Esophagus squamous epithelium (tissue), 5 donors: Measurements from ENCODE around the gene S100A1. TPM values are rescaled to one million over a fixed set of nuclear protein-coding genes. Genes with fewer than 3 reads are reported as not detected.

Experiments
- DNase-seq: peaks from one replicate; lab custom pipeline; 2025; lab: John Stamatoyannopoulos, UW
- H3K27ac ChIP-seq, 4 donors: fragments of 200-600 bp; sonication (generic); one replicate each; pipeline ENCODE4 v1.5.1; 2016 to 2019; ENCODE audit warnings: mild to moderate bottlenecking in 1 of 4
- H3K27me3 ChIP-seq, 4 donors: fragments of 200-600 bp; sonication (generic); 1 replicate in 3 of 4; 2 replicates in 1 of 4; pipeline versions ENCODE4 v1.5.1 to v1.6.0; 2017 to 2021; ENCODE audit warnings: antibody characterized with exemption in 1 of 4
- H3K36me3 ChIP-seq, 3 donors: fragments of 200-600 bp; sonication (generic); one replicate each; pipeline ENCODE4 v1.5.1; 2016 to 2019
- H3K4me1 ChIP-seq, 3 donors: fragments of 200-600 bp; sonication (generic); one replicate each; pipeline ENCODE4 v1.5.1; 2017 to 2019
- H3K4me3 ChIP-seq, 4 donors: fragments of 200-600 bp; sonication (generic); 1 replicate in 3 of 4; 2 replicates in 1 of 4; pipeline ENCODE4 v1.5.1; 2016 to 2019; ENCODE audit warnings: mild to moderate bottlenecking in 2 of 4, moderate library complexity in 1 of 4
- H3K9me3 ChIP-seq, 3 donors: fragments of 200-600 bp; sonication (generic); one replicate each; pipeline ENCODE4 v1.5.1; 2016 to 2019
- POLR2A ChIP-seq, 4 donors: fragments of 450-650 bp; IDR thresholded peaks; one replicate each; pipeline ENCODE4 v1.6.1; 2017; ENCODE audit warnings: antibody characterized with exemption in 4 of 4, mild to moderate bottlenecking in 4 of 4, moderate library complexity in 3 of 4
- WGBS, 2 donors: methylation state at CpG; one replicate each; pipeline ENCODE4 v1.1.5; 2018; 5-methylcytosine and 5-hydroxymethylcytosine counted together
- intact Hi-C: fragments of 100-400 bp; cut with DNase I; formaldehyde crosslinking; loops from one replicate; pipeline ENCODE4 v1.15.0; 2022
- total RNA-seq, 4 donors: library from RNA; depleted of rRNA; stranded (reverse); fragments of >200 nt; gene quantifications; one replicate each; pipeline ENCODE4 v1.1.0, GENCODE V29; 2016
- TF ChIP-seq, protein P1 (sequence below), 6 experiments: fragments of 450-650 bp in 4 of 6; fragments of 200-600 bp in 2 of 6; sonication (generic) in 2 of 6; IDR thresholded peaks; one replicate each; pipeline ENCODE4 v1.5.1; 2016 to 2019; ENCODE audit warnings: antibody characterized with exemption in 6 of 6, mild to moderate bottlenecking in 4 of 6, moderate library complexity in 4 of 6
- donor health status: DM: yes; HTN: yes; CAD: no.

Gene S100A1
- total RNA-seq, 4 donors from 2014 or later, result 1.8 TPM; not detected in 3

DNA sequence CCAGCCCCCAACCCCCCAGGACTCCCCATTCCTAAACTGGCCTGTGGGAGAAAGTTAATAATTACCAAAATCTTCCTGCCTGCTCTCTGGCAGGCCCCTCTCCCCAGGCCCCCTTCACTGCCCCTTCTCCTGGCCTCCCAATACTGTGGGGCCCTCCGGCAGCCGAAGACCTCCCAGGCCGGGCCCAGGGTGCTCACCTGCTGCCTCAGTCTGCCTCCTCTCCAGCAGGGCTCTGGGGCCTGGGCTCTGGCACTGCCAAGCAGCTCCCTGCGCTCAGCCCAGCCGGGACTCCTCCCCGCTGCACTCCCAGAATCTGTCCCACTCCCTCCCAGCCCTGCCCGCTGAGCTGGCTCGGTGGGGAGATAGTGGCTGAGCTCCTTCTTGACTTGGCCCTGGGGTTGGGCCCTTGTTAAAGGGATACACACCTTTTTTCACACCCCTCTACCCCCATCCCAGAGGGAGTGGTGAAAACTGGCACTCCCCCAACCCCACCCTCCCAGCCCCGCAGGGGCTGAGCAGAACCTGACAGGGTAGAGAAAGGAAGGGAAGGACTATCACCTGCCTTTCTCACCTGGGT is 15.4 kb upstream of the S100A1 start, which contains the start of gene S100A16:
Gene S100A16 (minus strand): TSS at position 383 of the 577 bp plus-strand sequence. CDS start 4,986 bp downstream, outside the sequence.
- WGBS, 2 donors, result 8% methylated on average over 4 of the region's 9 CpGs; no CpG with 5 or more reads in 1 of the 2 donors
- no peak for DNase-seq
- Histone ChIP-seq H3K27me3 (no peaks in the 10 kb centered on the region), H3K4me1 (peaks cover 26 to 89% (median 50%) of the 10 kb centered on the region in 3 donors), H3K27ac (peak within 1 kb of the TSS; percentile 92 to 96 (median 94)), H3K4me3 (peak within 1 kb of the TSS; percentile 54 to 76 (median 66)), H3K36me3 (peaks cover 0 to 4% (median 1%) of the 10 kb centered on the region in 3 donors), H3K9me3 (no peaks in the 10 kb centered on the region)
- TF ChIP-seq, protein P1, sequence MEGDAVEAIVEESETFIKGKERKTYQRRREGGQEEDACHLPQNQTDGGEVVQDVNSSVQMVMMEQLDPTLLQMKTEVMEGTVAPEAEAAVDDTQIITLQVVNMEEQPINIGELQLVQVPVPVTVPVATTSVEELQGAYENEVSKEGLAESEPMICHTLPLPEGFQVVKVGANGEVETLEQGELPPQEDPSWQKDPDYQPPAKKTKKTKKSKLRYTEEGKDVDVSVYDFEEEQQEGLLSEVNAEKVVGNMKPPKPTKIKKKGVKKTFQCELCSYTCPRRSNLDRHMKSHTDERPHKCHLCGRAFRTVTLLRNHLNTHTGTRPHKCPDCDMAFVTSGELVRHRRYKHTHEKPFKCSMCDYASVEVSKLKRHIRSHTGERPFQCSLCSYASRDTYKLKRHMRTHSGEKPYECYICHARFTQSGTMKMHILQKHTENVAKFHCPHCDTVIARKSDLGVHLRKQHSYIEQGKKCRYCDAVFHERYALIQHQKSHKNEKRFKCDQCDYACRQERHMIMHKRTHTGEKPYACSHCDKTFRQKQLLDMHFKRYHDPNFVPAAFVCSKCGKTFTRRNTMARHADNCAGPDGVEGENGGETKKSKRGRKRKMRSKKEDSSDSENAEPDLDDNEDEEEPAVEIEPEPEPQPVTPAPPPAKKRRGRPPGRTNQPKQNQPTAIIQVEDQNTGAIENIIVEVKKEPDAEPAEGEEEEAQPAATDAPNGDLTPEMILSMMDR (IDR thresholded peaks at IDR 0.05), result no peak
- TF ChIP-seq POLR2A (IDR thresholded peaks at IDR 0.05), result peak in 3 of 4 donors; percentile 89 to 90 (median 89)
- intact Hi-C loops, result loop anchor here (5.0 kb wide), 1 partner anchor 36 kb away; no protein-coding TSS in a partner anchor

DNA sequence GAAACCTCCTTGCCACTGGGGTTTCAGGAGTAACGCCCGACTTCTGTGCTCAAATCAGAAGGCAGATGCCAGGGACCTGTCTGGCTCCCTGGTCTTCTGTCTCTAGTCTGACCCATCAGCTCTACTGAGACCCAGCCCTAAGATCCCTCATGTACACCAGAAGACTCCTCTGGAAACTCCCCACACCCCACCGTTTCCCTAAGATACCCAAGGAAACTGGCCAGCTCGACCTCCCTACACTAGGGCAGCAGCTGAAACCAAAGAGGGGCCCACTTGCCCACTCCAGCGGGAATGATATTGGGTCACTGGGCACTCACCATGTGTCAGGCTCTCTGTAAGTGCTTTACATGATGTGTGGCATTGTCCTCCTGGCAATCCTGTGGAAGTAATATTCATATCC is 14.8 kb upstream of the S100A1 start:
- Histone ChIP-seq H3K4me3 (peak overlapping the region; percentile 54 to 76 (median 66)), H3K4me1 (peaks cover 26 to 89% (median 49%) of the 10 kb centered on the region in 3 donors), H3K27me3 (no peaks in the 10 kb centered on the region), H3K36me3 (no peaks in the 10 kb centered on the region), H3K9me3 (no peaks in the 10 kb centered on the region), H3K27ac (peak overlapping the region; percentile 92 to 96 (median 94))
- TF ChIP-seq POLR2A (IDR thresholded peaks at IDR 0.05), result no peak
- TF ChIP-seq, protein P1 (IDR thresholded peaks at IDR 0.05), result no peak
- no peak for DNase-seq
- WGBS, 2 donors, result 53 to 57% methylated on average over 2 to 3 of the region's 5 CpGs
- intact Hi-C loops, result loop anchor here (5.0 kb wide), 1 partner anchor 36 kb away; no protein-coding TSS in a partner anchor

DNA sequence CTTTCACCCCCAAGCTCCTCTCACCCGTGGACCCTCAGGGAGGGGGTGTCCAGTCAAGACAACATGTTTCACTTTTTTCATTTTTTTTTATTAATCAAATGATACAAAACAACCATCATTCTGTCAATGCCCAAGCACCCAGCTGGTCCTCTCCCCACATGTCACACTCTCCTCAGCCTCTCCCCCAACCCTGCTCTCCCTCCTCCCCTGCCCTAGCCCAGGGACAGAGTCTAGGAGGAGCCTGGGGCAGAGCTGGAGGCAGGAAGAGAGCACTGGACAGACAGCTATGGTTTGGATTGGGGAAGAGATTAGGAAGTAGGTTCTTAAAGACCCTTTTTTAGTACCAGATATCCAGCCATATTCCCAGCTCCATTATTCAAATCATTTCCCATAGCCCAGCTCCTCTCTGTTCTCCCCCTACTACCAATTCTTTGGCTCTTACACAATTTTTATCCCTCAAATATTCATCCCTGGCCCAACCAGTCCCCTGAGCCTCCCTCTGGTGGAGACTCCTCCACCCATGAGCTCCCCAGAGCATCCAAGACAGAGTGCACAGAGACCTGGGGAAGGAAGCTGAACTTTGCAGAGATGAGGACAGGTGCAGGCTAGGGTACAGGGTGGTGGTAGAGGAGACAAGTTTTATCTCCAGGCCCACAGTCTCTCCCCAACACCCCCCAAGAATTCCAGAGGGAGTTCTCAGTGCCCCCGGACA is 13.9 kb upstream of the S100A1 start:
- H3K27ac ChIP-seq, result peak overlapping the region; percentile 92 to 96 (median 94)
- 47 to 54% methylated on average over 1 to 2 of the region's 2 CpGs for WGBS, 2 donors
- H3K27me3 ChIP-seq, result no peaks in the 10 kb centered on the region
- peaks cover 21 to 89% (median 41%) of the 10 kb centered on the region in 3 donors for H3K4me1 ChIP-seq
- H3K4me3 ChIP-seq, result peak overlapping the region; percentile 54 to 76 (median 66)
- peaks cover 0 to 8% (median 0%) of the 10 kb centered on the region in 3 donors for H3K36me3 ChIP-seq
- no peaks in the 10 kb centered on the region for H3K9me3 ChIP-seq
- no peak for DNase-seq
- no peak for TF ChIP-seq POLR2A (IDR thresholded peaks at IDR 0.05)
- TF ChIP-seq, protein P1 (IDR thresholded peaks at IDR 0.05), result peak in 1 of 6 experiments; percentile 10
- intact Hi-C loops, result loop anchor here (5.0 kb wide), 1 partner anchor 37 kb away; no protein-coding TSS in a partner anchor

DNA sequence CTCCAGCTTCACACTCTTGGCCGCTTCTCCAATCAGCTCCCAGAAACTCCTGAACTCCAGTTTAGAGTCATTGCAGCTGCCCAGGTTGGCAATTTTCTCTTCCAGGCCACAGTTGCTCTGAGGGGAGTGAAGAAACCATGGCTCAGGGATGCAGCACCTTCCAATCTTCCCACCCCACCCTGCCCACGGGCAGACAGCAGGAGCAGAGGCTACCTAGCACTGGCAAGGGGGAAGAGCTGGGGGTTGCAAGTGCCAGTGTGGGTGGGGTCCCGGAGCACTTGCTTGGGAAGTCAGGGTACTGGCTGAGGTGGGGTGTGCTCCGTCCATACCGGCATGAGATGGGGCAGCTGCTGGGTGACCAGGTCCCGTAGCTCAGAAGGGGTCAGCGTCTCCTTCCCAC is 13.3 kb upstream of the S100A1 start:
- TF ChIP-seq POLR2A (IDR thresholded peaks at IDR 0.05), result no peak
- TF ChIP-seq, protein P1 (IDR thresholded peaks at IDR 0.05), result no peak
- H3K27ac ChIP-seq, result peak overlapping the region; percentile 92 to 96 (median 94)
- 40 to 63% methylated on average over 1 of the region's 7 CpGs for WGBS, 2 donors
- H3K27me3 ChIP-seq, result no peaks in the 10 kb centered on the region
- DNase-seq, result no peak
- H3K4me3 ChIP-seq, result peak overlapping the region; percentile 54 to 76 (median 66)
- peaks cover 15 to 83% (median 36%) of the 10 kb centered on the region in 3 donors for H3K4me1 ChIP-seq
- H3K9me3 ChIP-seq, result no peaks in the 10 kb centered on the region
- H3K36me3 ChIP-seq, result peaks cover 0 to 14% (median 0%) of the 10 kb centered on the region in 3 donors
- intact Hi-C loops, result loop anchor here (5.0 kb wide), 1 partner anchor 38 kb away; no protein-coding TSS in a partner anchor
